RWPE2 (cell line): ENCODE results near the gene FOSL2.

ENCODE experiments used
- ATAC-seq: fragments of 200-7000 bp; cut with Tn5 transposase; 3 replicates; pipeline ENCODE4 v1.9.1; 2021; ENCODE audit warnings: low read depth
- DNase-seq: peaks from one replicate; pipeline ENCODE4 v3.0.0-alpha.2; 2020; ENCODE audit warnings: low spot score
- H3K27ac ChIP-seq: fragments of 450-650 bp; 2 replicates; pipeline ENCODE4 v1.5.1; 2017; ENCODE audit warnings: mild to moderate bottlenecking; ENCODE audit not compliant: poor library complexity, severe bottlenecking
- H3K27me3 ChIP-seq: fragments of 250-450 bp; sonication (Bioruptor Pico); 2 replicates; pipeline ENCODE4 v1.5.1; 2021; ENCODE audit warnings: mild to moderate bottlenecking, moderate library complexity; ENCODE audit not compliant: insufficient read depth, poor library complexity, severe bottlenecking
- H3K36me3 ChIP-seq: fragments of 250-450 bp; sonication (Bioruptor Pico); 2 replicates; pipeline ENCODE4 v1.5.1; 2020; ENCODE audit warnings: low read depth, mild to moderate bottlenecking, moderate library complexity
- H3K4me1 ChIP-seq: fragments of 250-450 bp; sonication (Bioruptor Pico); 2 replicates; pipeline ENCODE4 v1.5.1; 2021; ENCODE audit warnings: mild to moderate bottlenecking, moderate library complexity; ENCODE audit not compliant: insufficient read depth, poor library complexity, severe bottlenecking
- H3K4me3 ChIP-seq: fragments of 250-450 bp; sonication (Bioruptor Pico); 2 replicates; pipeline ENCODE4 v1.5.1; 2021; ENCODE audit warnings: mild to moderate bottlenecking, moderate library complexity; ENCODE audit not compliant: severe bottlenecking
- H3K9me3 ChIP-seq: fragments of 250-450 bp; sonication (Bioruptor Pico); 2 replicates; pipeline ENCODE4 v1.5.1; 2021; ENCODE audit warnings: mild to moderate bottlenecking, moderate library complexity; ENCODE audit not compliant: severe bottlenecking
- TF ChIP-seq, protein P1 (sequence below): fragments of 450-650 bp; IDR thresholded peaks from one replicate; pipeline ENCODE4 v1.5.1; 2017; ENCODE audit warnings: mild to moderate bottlenecking, moderate library complexity; ENCODE audit not compliant: poor library complexity, severe bottlenecking

Gene FOSL2

GRCh38 chr2:28408764-28409599 lies 16.3 kb downstream of the FOSL2 start:
- Histone ChIP-seq H3K9me3 (no peaks in the 10 kb centered on the region), H3K36me3 (peaks cover 100% of the 10 kb centered on the region), H3K27me3 (no peaks in the 10 kb centered on the region), H3K27ac (peak overlapping the region; percentile 94), H3K4me3 (no peak overlapping the region), H3K4me1 (peaks cover 39% of the 10 kb centered on the region)
- DNase-seq (peak; percentile 93), ATAC-seq (peak; percentile 73)
- TF ChIP-seq, protein P1, sequence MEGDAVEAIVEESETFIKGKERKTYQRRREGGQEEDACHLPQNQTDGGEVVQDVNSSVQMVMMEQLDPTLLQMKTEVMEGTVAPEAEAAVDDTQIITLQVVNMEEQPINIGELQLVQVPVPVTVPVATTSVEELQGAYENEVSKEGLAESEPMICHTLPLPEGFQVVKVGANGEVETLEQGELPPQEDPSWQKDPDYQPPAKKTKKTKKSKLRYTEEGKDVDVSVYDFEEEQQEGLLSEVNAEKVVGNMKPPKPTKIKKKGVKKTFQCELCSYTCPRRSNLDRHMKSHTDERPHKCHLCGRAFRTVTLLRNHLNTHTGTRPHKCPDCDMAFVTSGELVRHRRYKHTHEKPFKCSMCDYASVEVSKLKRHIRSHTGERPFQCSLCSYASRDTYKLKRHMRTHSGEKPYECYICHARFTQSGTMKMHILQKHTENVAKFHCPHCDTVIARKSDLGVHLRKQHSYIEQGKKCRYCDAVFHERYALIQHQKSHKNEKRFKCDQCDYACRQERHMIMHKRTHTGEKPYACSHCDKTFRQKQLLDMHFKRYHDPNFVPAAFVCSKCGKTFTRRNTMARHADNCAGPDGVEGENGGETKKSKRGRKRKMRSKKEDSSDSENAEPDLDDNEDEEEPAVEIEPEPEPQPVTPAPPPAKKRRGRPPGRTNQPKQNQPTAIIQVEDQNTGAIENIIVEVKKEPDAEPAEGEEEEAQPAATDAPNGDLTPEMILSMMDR, result no peak

DNA sequence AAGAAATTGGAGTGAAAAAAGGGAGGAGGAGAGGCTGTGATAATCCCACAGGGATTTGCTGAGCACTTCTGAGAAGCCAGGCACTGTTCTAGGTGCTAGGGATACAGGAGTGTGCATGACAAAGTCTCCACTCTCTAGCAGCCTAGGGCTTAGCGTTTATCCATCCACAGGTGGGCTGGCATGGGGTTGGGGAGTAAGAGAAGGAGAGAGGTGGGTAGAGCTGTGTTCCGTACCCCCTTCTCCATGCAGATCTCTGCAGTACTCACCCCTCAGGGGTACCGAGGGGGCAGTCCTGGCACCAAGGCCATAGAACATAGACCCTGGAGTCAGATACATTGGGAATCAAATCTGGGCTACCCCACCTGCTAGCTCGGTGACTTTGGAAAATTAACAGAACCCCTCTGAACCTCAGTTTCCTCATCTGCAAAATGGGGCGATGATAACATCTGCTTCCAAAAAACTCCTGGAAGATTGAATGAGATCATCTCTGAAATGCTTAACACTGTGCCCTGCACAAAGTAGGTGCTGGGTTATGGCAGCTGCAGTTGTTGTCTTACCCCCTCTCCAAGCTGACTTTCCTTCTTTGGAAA lies 18.6 kb downstream of the FOSL2 start:
- DNase-seq (no peak), ATAC-seq (no peak)
- Histone ChIP-seq H3K9me3 (no peaks in the 10 kb centered on the region), H3K27me3 (no peaks in the 10 kb centered on the region), H3K4me3 (no peak overlapping the region), H3K4me1 (peaks cover 36% of the 10 kb centered on the region), H3K36me3 (peaks cover 100% of the 10 kb centered on the region), H3K27ac (peak overlapping the region; percentile 94)
- TF ChIP-seq, protein P1, result no peak

- Histone ChIP-seq H3K36me3 (peaks cover 96% of the 10 kb centered on the region), H3K27me3 (no peaks in the 10 kb centered on the region), H3K4me3 (no peak overlapping the region), H3K4me1 (peaks cover 28% of the 10 kb centered on the region), H3K9me3 (no peaks in the 10 kb centered on the region), H3K27ac (peak overlapping the region; percentile 94)
- TF ChIP-seq, protein P1, result no peak
- no peak for ATAC-seq
- DNase-seq, result no peak
Measured at GRCh38 chr2:28411956-28412609, 19.4 kb downstream of the FOSL2 start.

- no peak for DNase-seq
- H3K27me3 ChIP-seq, result no peaks in the 10 kb centered on the region
- H3K4me1 ChIP-seq, result peaks cover 22% of the 10 kb centered on the region
- TF ChIP-seq, protein P1, result no peak
- H3K4me3 ChIP-seq, result no peak overlapping the region
- ATAC-seq, result no peak
- peak overlapping the region; percentile 94 for H3K27ac ChIP-seq
- H3K36me3 ChIP-seq, result peaks cover 94% of the 10 kb centered on the region
- no peaks in the 10 kb centered on the region for H3K9me3 ChIP-seq
Measured at GRCh38 chr2:28412625-28413151, 20.0 kb downstream of the FOSL2 start.
